Stimulated activated CD8-positive, alpha-beta memory T cell treated with anti-CD3 and anti-CD28 coated beads, Interleukin-4, amount 100 ng/mL, for 48 hours (primary cell): ENCODE results near the gene JUP.

ENCODE experiments used
- DNase-seq: peaks from one replicate; pipeline ENCODE4 v3.0.0-alpha.2; 2020

Gene JUP

DNA sequence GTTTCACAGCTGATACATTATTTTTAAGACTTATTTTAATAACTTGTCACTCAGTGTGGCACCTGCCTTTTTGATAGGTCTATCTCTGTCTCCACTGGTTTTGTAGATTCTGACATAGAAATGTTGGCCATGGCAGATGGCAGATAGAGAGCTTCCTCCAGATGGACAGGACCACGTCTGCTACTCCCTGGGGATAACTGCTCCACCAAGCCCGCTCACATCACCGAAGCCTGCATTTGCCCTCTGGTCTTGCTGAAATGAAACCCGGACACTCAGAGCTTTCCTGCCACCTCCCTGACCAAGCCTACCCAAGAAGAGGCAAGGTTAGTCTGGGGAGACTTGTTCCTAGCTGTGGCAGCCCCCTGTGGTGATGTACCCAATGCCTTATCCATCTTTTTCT is 35.6 kb downstream of the JUP start:
- no peak for DNase-seq

DNA sequence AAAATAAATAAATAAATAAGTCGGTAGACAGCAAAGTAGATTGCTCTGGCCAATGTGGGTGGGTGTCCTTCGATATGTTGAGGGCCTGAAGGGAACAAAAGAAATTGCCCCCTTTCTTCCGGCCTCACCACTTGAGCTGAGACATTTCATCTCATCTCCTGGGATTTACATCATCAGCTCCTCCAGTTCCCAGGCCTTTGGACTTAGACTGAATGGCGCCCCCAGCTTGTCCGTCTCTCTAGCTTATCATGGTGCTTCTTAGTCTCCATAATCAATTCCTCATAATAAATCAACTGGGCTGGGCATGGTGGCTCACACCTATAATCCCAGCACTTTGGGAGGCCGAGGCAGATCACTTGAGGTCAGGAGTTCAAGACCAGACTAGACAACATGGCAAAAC is 38.2 kb downstream of the JUP start:
- no peak for DNase-seq

DNA sequence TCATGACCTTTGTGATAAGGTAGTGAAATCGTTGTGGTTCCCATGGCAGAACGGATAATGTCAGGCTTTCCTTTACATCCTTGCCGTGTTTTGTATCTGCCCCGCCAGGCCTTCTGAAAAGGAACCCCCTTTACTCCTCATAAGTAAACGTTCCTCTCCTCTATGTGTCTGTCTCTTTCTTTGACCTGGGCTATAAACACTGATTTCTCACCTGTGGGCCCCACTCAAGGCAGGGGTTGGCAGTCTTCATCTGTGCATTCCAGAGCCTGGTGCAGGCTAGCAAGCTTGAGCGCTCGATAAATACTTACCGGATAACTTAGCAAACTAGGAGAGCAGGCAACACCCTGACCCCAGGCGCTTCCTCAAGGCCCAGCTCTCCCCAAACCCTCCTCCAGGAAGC is 44.8 kb downstream of the JUP start:
- DNase-seq = no peak

DNA sequence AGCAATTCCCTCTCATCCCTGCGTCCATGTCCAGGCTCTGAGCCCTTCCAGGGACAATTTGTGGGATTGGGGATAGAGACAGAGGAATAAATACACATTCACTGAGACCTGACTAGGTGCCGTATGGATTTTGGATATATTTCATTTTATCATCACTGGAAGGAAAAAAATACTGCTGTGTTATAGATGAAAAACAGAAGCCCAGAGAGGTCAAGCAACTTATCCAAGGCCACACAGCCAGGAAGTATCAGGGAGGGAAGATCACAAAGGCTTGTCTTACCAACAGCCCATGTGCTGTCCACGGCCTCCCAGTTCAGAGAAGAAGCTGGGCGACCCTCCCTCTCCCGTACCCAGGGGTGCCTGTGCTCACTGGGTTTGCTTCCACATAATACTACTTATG is 46.0 kb downstream of the JUP start:
- no peak for DNase-seq

- no peak for DNase-seq
Measured at GRCh38 chr17:41739661-41740352, 46.7 kb downstream of the JUP start.

DNA sequence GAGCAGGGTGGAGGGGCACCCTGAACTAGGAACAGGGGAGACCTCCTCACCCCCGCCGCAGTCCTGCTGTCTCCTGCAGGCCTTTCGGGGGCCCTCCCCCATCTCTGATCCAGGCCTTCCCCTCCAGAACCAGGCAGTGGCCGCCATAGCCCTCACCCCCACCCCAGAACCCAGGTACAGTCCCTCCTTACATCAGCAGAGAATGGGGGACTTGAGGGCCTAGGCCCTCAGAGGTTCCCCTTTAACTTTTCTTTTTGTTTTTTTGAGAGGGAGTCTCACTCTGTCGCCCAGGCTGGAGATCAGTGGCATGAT is 47.8 kb downstream of the JUP start:
- no peak for DNase-seq

DNA sequence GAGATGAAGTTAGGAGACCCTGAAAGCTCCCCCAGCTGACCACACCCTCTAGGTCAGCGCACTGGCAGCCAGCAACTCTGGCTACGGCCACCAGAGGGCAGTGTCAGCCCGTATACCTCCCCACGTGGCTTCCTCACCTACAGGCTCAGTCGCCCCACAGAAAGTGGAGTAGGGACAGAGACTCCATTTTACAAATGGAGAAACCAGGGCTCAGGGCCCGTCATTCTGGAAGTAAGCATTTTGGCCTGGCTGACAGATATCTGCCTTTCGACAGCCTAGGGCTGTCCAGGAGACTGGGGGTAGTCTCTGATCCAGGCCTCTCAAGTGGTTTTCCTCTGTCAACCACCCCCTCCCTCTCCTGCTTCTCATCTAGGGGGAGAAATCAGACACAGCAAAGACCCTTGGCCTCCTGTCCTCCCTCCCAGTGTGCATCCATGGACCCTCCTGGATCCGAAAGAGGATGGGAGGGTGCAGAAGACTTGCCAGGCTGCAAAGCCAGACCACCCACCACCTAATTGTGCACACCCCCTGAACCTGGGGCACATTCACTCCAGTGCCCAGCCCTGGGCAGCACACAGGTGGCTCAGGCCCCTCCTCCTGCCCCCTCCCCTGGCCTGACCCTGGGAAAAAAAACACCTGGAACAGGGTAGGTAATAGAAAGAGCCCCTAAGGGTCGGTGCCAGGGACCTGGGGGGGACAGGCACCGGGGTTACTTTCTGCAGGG is 48.3 kb downstream of the JUP start:
- DNase-seq = peak; percentile 89

DNA sequence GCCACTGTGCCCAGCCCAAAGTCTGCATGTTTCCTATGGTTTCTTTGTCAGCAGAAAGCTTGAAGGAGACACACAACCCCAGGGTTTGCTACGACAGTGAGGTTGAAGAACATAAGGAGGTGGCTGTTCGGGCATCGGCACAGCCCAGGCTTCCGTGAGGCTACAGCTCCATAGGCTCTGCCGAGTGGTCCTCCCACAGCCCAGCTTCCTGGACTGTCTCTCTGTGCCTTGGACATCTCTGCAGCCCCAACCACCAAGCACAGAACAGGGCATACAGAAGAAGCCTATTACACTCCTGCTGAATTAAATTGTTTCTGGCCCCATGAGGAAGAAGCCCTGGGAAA is 48.9 kb downstream of the JUP start:
- DNase-seq = no peak

GRCh38 chr17:41736983-41737679 is 49.4 kb downstream of the JUP start:
- DNase-seq = no peak

DNA sequence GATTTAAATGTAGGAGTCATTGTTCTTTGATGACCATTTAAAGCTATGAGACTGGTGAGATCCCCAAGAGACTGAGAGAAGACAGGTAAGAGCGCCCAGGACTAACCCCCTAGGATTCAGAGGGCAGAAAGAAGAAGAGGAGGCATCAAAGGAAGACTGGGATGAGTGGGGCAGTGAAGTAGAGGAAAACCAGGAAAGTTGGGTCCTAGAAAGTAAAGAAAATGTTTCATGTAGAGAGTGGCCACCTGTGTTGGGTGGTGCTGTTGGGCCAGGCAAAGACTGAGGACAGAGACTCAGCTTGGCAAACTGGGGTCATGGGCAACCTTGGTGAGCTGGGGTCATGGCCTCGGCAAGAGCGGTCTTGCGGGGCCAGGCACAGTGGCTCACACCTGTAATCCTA is 50.8 kb downstream of the JUP start:
- DNase-seq = no peak

GRCh38 chr17:41734949-41735313 is 51.6 kb downstream of the JUP start:
- no peak for DNase-seq

- peak; percentile 40 for DNase-seq
Measured at GRCh38 chr17:41734139-41734948, 52.2 kb downstream of the JUP start, which contains the start of gene HAP1. TSS of gene HAP1 (minus strand) at chr17:41734643. CDS start at chr17:41734634, 9 bp downstream.

DNA sequence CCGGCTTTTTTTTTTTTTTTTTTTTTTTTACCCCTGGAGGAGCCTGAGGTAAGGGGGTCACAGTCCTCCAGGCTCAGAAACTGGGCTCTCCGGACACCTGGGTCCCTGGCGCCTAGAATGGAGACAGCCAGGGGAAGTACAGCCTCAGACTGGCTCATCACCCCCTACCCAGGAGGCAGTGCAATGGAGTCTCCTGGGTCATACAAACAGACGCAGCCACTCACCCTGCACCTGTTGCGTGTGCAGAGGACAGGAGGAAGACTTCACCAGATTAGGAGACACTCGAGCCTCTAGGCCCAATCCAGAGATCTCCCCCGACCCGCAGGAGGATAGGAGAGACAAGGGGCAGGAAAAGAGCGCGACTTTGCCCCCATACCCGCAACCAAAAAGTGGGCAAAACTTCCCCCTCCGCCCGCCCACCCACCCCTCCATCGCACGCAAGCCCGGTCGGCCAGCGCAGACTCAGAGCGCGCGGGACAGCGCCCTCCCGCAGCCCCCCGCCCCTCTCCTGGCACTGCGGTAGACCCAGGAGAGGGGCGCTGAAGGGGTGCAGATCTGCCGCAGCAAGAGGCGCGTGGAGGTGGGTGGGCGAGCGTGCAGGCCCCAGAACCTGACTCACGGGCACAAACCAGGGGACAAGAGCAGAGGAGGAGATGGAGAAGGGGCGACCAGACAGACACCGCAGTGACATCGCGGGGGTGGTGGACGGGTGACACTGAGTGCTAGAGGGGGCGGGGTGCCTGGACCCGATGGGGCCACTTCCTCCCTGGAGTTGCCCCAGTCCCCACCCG is 53.0 kb downstream of the JUP start:
- no peak for DNase-seq

- no peak for DNase-seq
Measured at GRCh38 chr17:41731836-41732235, 54.7 kb downstream of the JUP start.

GRCh38 chr17:41730479-41730878 is 56.0 kb downstream of the JUP start:
- DNase-seq = no peak

GRCh38 chr17:41728056-41728455 is 58.5 kb downstream of the JUP start:
- no peak for DNase-seq

DNA sequence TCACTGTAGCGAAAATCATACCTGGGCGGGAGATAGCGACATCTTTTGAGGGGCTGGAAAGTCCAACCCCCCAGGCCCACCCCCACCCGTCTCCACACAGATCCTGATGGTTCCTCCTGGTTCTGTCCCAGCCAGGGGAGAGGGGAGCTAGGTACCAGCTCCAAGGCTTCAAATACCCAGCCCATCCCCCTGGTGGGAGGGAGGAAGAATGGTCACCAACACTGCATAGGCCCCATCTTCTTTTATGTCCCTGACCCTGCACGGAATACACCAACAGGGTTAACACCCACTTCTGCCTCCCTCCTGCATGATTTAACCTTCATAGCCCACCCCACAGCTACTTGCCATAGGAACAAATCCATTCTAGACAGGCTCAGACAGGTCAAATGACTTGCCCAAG is 61.4 kb downstream of the JUP start:
- DNase-seq = no peak

- DNase-seq = no peak
Measured at GRCh38 chr17:41724476-41725050, 61.9 kb downstream of the JUP start.

DNA sequence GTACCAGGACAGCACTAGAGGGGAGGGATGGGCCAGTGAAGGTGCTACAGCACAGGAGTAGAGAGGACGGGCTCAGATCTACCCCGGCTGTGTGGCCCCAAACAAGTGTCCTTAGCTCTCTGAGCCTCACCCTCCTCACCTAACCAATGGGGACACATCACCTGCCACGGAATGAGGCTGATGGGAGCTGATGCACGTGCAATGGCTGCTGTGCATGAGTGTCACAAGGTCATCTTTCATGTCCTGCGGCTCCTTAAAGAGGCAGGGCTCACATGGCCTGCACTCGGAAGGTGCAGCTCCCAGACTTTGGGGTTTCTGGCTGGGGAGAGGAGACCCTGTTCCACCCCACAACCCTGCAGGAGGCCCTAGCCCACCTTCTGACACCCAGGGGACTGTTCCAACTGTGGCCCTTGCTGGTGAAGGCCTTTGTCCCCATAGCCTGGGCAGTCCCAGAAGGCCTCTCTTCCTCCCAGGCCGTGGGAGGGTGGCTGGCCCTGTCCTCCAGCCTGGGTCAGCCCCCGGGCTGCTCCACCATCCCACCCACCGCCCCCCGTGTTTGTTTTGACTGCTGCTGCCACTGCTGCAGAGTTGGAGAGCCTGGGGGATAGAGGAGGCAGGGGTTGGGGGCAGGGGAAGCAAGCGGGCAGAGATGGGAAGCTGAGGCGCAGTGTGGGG is 62.6 kb downstream of the JUP start:
- DNase-seq = no peak

DNA sequence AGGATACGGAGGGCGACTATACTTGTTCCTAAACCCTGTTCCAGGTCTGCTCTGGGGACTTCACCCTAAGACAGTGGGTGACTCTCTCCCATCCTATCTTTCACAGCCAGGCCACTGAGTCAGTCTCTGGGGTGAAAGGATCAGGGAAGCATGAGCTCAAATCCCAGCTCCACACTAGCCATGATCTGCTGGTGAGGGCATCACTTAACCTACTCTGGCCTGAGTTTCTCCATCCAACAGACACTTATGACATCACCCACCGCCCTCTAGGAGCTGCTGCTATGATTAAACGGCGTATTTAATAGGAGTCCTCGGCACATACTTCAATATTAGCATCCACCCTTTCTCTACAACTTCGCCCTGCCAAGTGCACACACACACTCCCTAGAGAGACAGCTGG is 64.3 kb downstream of the JUP start:
- DNase-seq = no peak

GRCh38 chr17:41718287-41718645 is 68.2 kb downstream of the JUP start:
- no peak for DNase-seq
